Stimulated activated naive CD8-positive, alpha-beta T cell treated with anti-CD3 and anti-CD28 coated beads, Interleukin-15, Interleukin-2, amounts not matched to agents 100 ng/mL and 50 ng/mL, for 24 hours (primary cell): Measurements from ENCODE around the gene ENSA.
"Not testable (repeated sequence)": the region's sequence is repeated elsewhere in the genome, so short reads cannot be mapped to it uniquely, and the experiment has no call there.

Experiments used
- H3K27ac Mint-ChIP-seq: one replicate; pipeline ENCODE4 v1.8.0; 2021; ENCODE audit warnings: mild to moderate bottlenecking, mixed read lengths
- H3K27me3 Mint-ChIP-seq: one replicate; pipeline ENCODE4 v1.8.0; 2021; ENCODE audit warnings: mixed read lengths
- H3K36me3 Mint-ChIP-seq: one replicate; pipeline ENCODE4 v1.8.0; 2021; ENCODE audit warnings: low read depth, mixed read lengths
- H3K4me1 Mint-ChIP-seq: one replicate; pipeline ENCODE4 v1.8.0; 2021; ENCODE audit warnings: low read depth, mixed read lengths
- H3K4me3 Mint-ChIP-seq: one replicate; pipeline ENCODE4 v1.8.0; 2021; ENCODE audit warnings: mild to moderate bottlenecking, mixed read lengths
- H3K9me3 Mint-ChIP-seq: one replicate; pipeline ENCODE4 v1.8.0; 2021; ENCODE audit warnings: mixed read lengths

Gene ENSA

GRCh38 chr1:150634839-150635622 lies 5.6 kb upstream of the ENSA start:
- H3K27me3 Mint-ChIP-seq, H3K4me3 Mint-ChIP-seq, H3K4me1 Mint-ChIP-seq, H3K27ac Mint-ChIP-seq, H3K36me3 Mint-ChIP-seq, H3K9me3 Mint-ChIP-seq: not testable (repeated sequence)

- peaks cover 44% of the 10 kb centered on the region for H3K36me3 Mint-ChIP-seq
- H3K9me3 Mint-ChIP-seq: no peaks in the 10 kb centered on the region
- H3K4me3 Mint-ChIP-seq: no peak overlapping the region
- H3K4me1 Mint-ChIP-seq: peaks cover 7% of the 10 kb centered on the region
- no peak overlapping the region for H3K27ac Mint-ChIP-seq
- no peaks in the 10 kb centered on the region for H3K27me3 Mint-ChIP-seq
Measured at GRCh38 chr1:150628766-150629114, 672 bp downstream of the ENSA start.

DNA sequence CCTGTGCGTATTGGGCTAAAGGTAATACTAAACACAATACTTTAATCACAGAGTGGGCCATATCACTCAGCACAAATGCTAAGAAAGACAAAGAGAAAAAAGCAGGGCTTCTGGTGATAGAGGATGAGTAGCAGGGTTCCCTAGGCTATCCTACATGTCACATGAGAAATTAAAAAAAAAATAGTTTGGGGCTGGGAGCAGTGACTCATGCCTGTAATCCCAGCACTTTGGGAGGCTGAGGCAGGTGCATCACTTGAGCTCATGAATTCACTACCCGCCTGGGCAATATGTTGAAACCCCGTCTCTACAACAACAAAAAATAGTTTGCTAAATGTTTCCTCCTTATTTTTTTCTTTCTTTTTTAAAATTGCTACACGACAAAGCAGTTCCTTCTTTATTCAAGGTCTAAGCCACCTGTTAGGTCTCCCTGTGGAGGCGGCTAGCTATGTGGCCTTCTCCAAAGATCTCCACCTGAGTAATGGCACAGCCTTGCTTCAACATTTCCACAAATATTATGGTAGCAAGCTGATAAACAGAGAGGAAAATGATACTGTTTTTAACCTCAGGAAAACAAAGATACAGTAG lies 1.5 kb downstream of the ENSA start:
- Mint-ChIP-seq H3K27me3 (no peaks in the 10 kb centered on the region), H3K9me3 (no peaks in the 10 kb centered on the region), H3K36me3 (peaks cover 53% of the 10 kb centered on the region), H3K27ac (no peak overlapping the region), H3K4me1 (peaks cover 7% of the 10 kb centered on the region), H3K4me3 (no peak overlapping the region)

- H3K36me3 Mint-ChIP-seq: peaks cover 66% of the 10 kb centered on the region
- peak overlapping the region; percentile 87 for H3K27ac Mint-ChIP-seq
- no peaks in the 10 kb centered on the region for H3K9me3 Mint-ChIP-seq
- H3K27me3 Mint-ChIP-seq: no peaks in the 10 kb centered on the region
- peak overlapping the region; percentile 62 for H3K4me3 Mint-ChIP-seq
- H3K4me1 Mint-ChIP-seq: peaks cover 7% of the 10 kb centered on the region
Measured at GRCh38 chr1:150626150-150626549, 3.3 kb downstream of the ENSA start.

GRCh38 chr1:150624546-150624945 lies 4.9 kb downstream of the ENSA start:
- H3K4me1 Mint-ChIP-seq, H3K27me3 Mint-ChIP-seq, H3K9me3 Mint-ChIP-seq: not testable (repeated sequence)
- H3K27ac Mint-ChIP-seq: peak overlapping the region; percentile 87
- H3K4me3 Mint-ChIP-seq: peak overlapping the region; percentile 30
- H3K36me3 Mint-ChIP-seq: peaks cover 82% of the 10 kb centered on the region

- H3K9me3 Mint-ChIP-seq, H3K27me3 Mint-ChIP-seq, H3K4me1 Mint-ChIP-seq: not testable (repeated sequence)
- Mint-ChIP-seq H3K36me3 (peaks cover 86% of the 10 kb centered on the region), H3K4me3 (peak overlapping the region; percentile 30), H3K27ac (peak overlapping the region; percentile 87)
Measured at GRCh38 chr1:150624134-150624533, 5.3 kb downstream of the ENSA start.

DNA sequence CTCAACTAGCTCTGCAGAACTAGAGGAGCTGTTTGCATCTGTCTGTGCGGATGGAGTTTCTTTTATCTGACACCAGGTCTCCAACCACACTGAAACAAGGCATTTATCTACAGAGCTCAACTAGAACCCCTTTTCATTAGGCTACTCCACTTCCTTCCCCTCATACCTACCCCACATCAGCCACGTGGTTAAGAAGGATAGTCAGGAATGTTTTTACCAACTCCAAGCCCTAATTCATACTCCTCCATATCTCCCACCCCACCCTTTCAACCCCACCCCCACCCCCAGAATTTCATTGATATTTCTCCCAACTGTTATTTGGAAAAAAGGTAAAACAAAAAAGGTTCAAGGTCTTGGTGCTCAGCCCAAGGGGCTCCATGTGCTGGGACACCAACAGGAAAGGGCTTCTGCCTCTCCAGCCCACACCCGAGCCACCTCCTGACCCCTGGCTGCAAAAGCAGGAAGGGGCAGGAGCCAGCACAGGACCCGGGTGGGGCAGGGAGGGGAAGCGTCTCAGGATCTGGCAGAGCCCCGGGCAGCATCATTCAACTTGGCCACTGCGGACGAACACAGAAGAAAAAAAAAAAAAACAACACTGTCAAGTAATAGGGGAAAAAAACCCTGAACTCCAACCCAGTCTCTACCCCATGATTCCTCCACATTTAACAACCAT lies 7.0 kb downstream of the ENSA start:
- H3K27me3 Mint-ChIP-seq: no peaks in the 10 kb centered on the region
- H3K4me1 Mint-ChIP-seq: no peaks in the 10 kb centered on the region
- H3K36me3 Mint-ChIP-seq: peaks cover 85% of the 10 kb centered on the region
- H3K9me3 Mint-ChIP-seq: no peaks in the 10 kb centered on the region
- H3K4me3 Mint-ChIP-seq: no peak overlapping the region
- peak overlapping the region; percentile 77 for H3K27ac Mint-ChIP-seq

DNA sequence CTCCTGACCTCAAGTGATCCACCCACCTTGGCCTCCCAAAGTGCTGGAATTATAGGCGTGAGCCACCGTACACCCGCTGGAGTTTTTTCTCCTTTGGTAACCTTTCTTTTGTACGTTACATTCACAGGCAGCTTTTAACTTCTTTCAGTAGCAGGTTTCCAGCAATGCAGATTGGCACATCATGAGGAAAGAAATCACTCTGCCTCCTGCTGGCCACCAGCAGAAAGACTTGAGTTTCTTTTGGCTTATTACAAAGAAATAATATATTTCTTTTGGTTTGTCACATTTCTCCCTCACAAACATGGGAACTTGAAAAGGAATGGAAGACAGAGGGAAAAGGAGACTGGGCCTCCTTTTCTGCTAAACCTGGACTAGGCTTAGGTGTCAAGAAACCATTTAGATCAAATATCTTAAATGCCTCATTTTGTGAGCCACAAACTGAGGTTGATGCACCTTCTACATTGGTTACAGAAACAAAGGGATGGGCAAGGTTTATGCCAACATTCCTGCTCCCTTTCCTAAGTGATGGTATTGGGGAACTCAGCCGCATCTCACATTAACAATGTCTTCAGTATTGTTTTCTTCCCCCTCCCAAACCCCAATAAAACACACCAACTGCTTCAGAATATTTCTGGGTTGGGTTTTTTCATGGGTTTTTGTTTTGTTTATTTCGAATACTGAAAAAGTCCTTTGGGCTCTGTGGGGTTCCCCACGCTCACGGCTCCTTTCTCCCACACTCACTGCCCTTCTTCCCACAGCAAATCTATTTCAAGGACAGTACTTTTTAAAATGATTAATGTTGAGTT lies 7.7 kb downstream of the ENSA start:
- Mint-ChIP-seq H3K9me3 (no peaks in the 10 kb centered on the region), H3K4me1 (peaks cover 5% of the 10 kb centered on the region), H3K36me3 (peaks cover 85% of the 10 kb centered on the region), H3K27ac (peak overlapping the region; percentile 77), H3K27me3 (no peaks in the 10 kb centered on the region), H3K4me3 (no peak overlapping the region)

DNA sequence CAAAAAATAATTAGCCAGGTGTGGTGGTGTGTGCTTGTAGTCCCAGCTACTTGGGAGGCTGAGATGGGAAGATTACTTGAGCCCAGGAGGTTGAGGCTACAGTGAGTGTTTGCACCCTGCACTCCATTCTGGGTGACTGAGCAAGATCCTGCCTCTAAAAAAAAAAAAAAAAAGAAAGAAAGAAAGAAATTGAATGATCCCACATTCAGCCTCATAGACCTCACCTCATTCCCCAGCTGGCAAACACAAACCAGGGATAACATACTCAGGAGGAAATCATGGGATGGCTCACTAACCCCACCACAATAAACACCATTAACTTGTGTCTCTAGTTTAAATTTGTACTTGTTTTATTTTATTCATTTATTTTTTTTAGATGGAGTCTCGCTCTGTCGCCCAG lies 8.5 kb downstream of the ENSA start:
- H3K4me3 Mint-ChIP-seq: no peak overlapping the region
- H3K4me1 Mint-ChIP-seq: peaks cover 13% of the 10 kb centered on the region
- H3K27ac Mint-ChIP-seq: peak overlapping the region; percentile 75
- no peaks in the 10 kb centered on the region for H3K9me3 Mint-ChIP-seq
- H3K36me3 Mint-ChIP-seq: peaks cover 85% of the 10 kb centered on the region
- H3K27me3 Mint-ChIP-seq: no peaks in the 10 kb centered on the region

- Mint-ChIP-seq H3K36me3 (peaks cover 84% of the 10 kb centered on the region), H3K4me3 (no peak overlapping the region), H3K4me1 (peaks cover 24% of the 10 kb centered on the region), H3K27me3 (no peaks in the 10 kb centered on the region), H3K27ac (peak overlapping the region; percentile 47), H3K9me3 (no peaks in the 10 kb centered on the region)
Measured at GRCh38 chr1:150619576-150620509, 9.6 kb downstream of the ENSA start.

GRCh38 chr1:150615346-150616201 lies 13.8 kb downstream of the ENSA start:
- Mint-ChIP-seq H3K27me3 (no peaks in the 10 kb centered on the region), H3K27ac (peak overlapping the region; percentile 87), H3K9me3 (no peaks in the 10 kb centered on the region), H3K36me3 (peaks cover 69% of the 10 kb centered on the region), H3K4me3 (peak overlapping the region; percentile 54), H3K4me1 (peaks cover 65% of the 10 kb centered on the region)

DNA sequence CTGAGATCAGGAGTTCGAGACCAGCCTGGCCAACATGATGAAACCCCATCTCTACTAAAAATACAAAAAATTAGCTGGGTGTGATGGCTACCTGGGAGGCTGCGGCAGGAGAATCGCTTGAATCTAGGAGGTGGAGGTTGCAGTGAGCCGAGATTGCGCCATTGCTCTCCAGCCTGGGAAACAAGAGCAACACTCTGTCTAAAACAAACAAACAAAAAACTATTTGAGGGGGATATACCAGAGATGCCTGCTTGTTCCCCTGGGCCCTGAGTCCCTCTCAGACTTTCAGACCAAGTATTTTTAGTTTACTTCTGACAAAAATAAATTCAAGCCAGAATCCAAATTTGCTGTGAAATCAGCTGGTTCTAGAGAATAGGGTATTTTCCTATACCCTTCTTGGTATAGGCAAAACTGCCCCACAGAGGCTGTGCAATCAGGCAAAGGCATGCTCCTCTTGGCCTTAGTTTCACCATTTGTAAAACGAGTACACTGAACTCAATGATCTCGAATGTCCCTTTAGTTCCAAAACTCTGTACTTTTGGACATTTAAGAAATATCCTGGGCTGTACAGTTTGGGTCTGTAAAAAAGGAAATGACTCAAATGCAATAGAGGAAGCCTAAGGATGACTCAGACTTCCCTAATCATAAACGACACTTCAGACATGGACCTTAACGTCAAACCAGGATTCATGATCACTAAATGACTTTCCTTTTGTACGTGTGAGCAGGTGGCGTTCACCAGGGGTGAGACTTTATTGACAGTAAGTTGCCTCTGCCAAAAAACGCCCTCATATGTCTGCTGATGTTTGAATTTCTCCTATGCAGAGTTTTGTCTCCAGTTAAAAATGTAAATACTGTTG lies 16.1 kb downstream of the ENSA start:
- peak overlapping the region; percentile 74 for H3K4me3 Mint-ChIP-seq
- no peaks in the 10 kb centered on the region for H3K9me3 Mint-ChIP-seq
- H3K36me3 Mint-ChIP-seq: peaks cover 60% of the 10 kb centered on the region
- H3K27me3 Mint-ChIP-seq: no peaks in the 10 kb centered on the region
- H3K4me1 Mint-ChIP-seq: peaks cover 65% of the 10 kb centered on the region
- peak overlapping the region; percentile 91 for H3K27ac Mint-ChIP-seq

DNA sequence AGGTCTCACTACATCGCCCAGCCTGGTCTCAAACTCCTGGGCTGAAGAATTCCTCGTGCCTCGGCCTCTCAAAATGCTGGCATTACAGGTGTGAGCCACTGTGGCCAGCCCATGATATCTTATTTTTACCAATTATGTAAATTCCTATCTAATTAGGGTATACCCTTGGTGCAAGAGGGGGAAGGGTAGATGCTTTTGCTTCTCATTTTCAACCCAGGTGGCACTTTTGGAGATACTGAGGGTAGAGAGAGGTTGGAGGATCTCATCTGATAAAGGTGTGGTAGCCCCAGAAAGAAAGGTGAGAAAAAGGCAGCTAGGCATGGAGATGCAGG lies 17.4 kb downstream of the ENSA start:
- Mint-ChIP-seq H3K4me1 (peaks cover 63% of the 10 kb centered on the region), H3K4me3 (peak overlapping the region; percentile 74), H3K27me3 (no peaks in the 10 kb centered on the region), H3K36me3 (peaks cover 53% of the 10 kb centered on the region), H3K9me3 (no peaks in the 10 kb centered on the region), H3K27ac (peak overlapping the region; percentile 91)
